ENCODE data around the gene SBSN.

- no peak for TF ChIP-seq POLR2A (IDR thresholded peaks at IDR 0.05)
- TF ChIP-seq CTCF (IDR thresholded peaks at IDR 0.05): no peak
Observed at GRCh38 chr19:35552534-35553384, 24.6 kb upstream of the SBSN start.
